ENCODE data around the gene IZUMO4.

DNA sequence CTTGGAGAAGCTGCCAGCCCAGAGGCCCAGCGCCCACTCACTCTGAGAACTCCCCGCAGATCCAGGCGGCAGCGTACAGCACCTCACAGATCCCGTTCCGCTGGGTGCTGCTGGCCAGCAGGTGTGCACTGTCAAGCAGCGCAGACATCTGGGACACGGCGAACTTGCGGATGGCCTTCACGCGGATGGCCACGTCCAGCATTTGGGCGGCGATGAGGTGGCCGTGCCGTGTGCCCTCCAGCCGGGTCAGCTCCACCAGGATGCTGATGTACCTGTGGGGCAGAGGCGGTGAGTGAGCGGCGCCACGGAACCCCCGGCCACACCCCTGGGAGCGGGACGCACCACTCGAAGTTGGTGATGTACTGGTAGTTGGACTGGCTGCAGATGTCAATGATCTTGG lies 24.1 kb downstream of the IZUMO4 start:
- TF ChIP-seq TAF1 (conservative IDR thresholded peaks at IDR 0.05): no peak
- TF ChIP-seq, protein P1, sequence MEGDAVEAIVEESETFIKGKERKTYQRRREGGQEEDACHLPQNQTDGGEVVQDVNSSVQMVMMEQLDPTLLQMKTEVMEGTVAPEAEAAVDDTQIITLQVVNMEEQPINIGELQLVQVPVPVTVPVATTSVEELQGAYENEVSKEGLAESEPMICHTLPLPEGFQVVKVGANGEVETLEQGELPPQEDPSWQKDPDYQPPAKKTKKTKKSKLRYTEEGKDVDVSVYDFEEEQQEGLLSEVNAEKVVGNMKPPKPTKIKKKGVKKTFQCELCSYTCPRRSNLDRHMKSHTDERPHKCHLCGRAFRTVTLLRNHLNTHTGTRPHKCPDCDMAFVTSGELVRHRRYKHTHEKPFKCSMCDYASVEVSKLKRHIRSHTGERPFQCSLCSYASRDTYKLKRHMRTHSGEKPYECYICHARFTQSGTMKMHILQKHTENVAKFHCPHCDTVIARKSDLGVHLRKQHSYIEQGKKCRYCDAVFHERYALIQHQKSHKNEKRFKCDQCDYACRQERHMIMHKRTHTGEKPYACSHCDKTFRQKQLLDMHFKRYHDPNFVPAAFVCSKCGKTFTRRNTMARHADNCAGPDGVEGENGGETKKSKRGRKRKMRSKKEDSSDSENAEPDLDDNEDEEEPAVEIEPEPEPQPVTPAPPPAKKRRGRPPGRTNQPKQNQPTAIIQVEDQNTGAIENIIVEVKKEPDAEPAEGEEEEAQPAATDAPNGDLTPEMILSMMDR (IDR thresholded peaks at IDR 0.05; ENCODE audit: low read depth, low read length, missing input control): no peak

Data from liver (tissue), 3 donors.